HEK293T (cell line): Measurements from ENCODE around the gene CSRP1.

Experiments
- CTCF ChIA-PET: fragments of 350-600 bp; formaldehyde crosslinking; extraction: SDS; loops from one replicate; lab custom pipeline; 2021; ENCODE audit warnings: antibody characterized with exemption, inconsistent platforms; lab: Yijun Ruan, JAX
- POLR2A ChIA-PET: fragments of 350-600 bp; formaldehyde crosslinking; extraction: SDS; loops from one replicate; lab custom pipeline; 2020; ENCODE audit warnings: antibody characterized with exemption, inconsistent platforms; lab: Yijun Ruan, JAX
- DNase-seq: peaks from one replicate; pipeline ENCODE4 v3.0.0; 2012; ENCODE audit warnings: mixed read lengths; ENCODE audit errors: extremely low spot score
- ARNT ChIP-seq: fragments of 450-650 bp; IDR thresholded peaks from 2 replicates; pipeline ENCODE4 v1.6.1; 2017; ENCODE audit warnings: mild to moderate bottlenecking
- BHLHE40 ChIP-seq: fragments of 450-650 bp; IDR thresholded peaks from 2 replicates; pipeline ENCODE4 v1.6.1; 2016; ENCODE audit warnings: mild to moderate bottlenecking, moderate library complexity, borderline replicate concordance
- CTBP1 ChIP-seq: fragments of 450-650 bp; IDR thresholded peaks from 2 replicates; pipeline ENCODE4 v1.6.1; 2016; ENCODE audit warnings: borderline replicate concordance
- ELF4 ChIP-seq: fragments of 450-650 bp; IDR thresholded peaks from 2 replicates; pipeline ENCODE4 v1.6.1; 2017; ENCODE audit warnings: antibody characterized with exemption
- FOXA1 ChIP-seq: fragments of 450-650 bp; IDR thresholded peaks from 2 replicates; pipeline ENCODE4 v1.6.1; 2016; ENCODE audit warnings: mild to moderate bottlenecking
- FOXK2 ChIP-seq: fragments of 450-650 bp; IDR thresholded peaks from 2 replicates; pipeline ENCODE4 v1.6.1; 2016; ENCODE audit warnings: mild to moderate bottlenecking
- FOXM1 ChIP-seq: fragments of 450-650 bp; IDR thresholded peaks from 2 replicates; pipeline ENCODE4 v1.6.1; 2017; ENCODE audit warnings: mild to moderate bottlenecking, borderline replicate concordance
- HDGF ChIP-seq: fragments of 450-650 bp; IDR thresholded peaks from 2 replicates; pipeline ENCODE4 v1.6.1; 2017; ENCODE audit warnings: antibody characterized with exemption, borderline replicate concordance
- L3MBTL2 ChIP-seq: fragments of 450-650 bp; conservative IDR thresholded peaks from 2 replicates; pipeline ENCODE4 v1.6.1; 2016; ENCODE audit warnings: mild to moderate bottlenecking
- LEF1 ChIP-seq: fragments of 450-650 bp; IDR thresholded peaks from 2 replicates; pipeline ENCODE4 v1.6.1; 2017; ENCODE audit warnings: mild to moderate bottlenecking, borderline replicate concordance
- NFRKB ChIP-seq: fragments of 450-650 bp; IDR thresholded peaks from 2 replicates; pipeline ENCODE4 v1.6.1; 2016; ENCODE audit warnings: mild to moderate bottlenecking, moderate library complexity
- PKNOX1 ChIP-seq: fragments of 450-650 bp; IDR thresholded peaks from 2 replicates; pipeline ENCODE4 v1.6.1; 2016
- SP1 ChIP-seq: fragments of 450-650 bp; IDR thresholded peaks from 2 replicates; pipeline ENCODE4 v1.6.1; 2017
- SUZ12 ChIP-seq: fragments of 450-650 bp; IDR thresholded peaks from 2 replicates; pipeline ENCODE4 v1.6.1; 2016; ENCODE audit warnings: mild to moderate bottlenecking
- TARDBP ChIP-seq: fragments of 450-650 bp; IDR thresholded peaks from 2 replicates; pipeline ENCODE4 v1.6.1; 2016
- ZNF384 ChIP-seq: fragments of 450-650 bp; IDR thresholded peaks from 2 replicates; pipeline ENCODE4 v1.6.1; 2016

The CSRP1 gene

GRCh38 chr1:201505503-201505890, 1.4 kb downstream of the CSRP1 start:
- TF ChIP-seq NFRKB = no peak
- no peak for TF ChIP-seq ZNF384
- TF ChIP-seq PKNOX1 = no peak
- TF ChIP-seq ELF4 = no peak
- TF ChIP-seq TARDBP = no peak
- no peak for TF ChIP-seq CTBP1
- TF ChIP-seq L3MBTL2 = no peak
- no peak for TF ChIP-seq SP1
- no peak for TF ChIP-seq ARNT
- no peak for TF ChIP-seq SUZ12
- POLR2A ChIA-PET = no interaction called here
- CTCF ChIA-PET = interaction anchor here (1.3 to 1.5 kb wide), 2 partner anchors 25 to 69 kb away, joined by 3 to 5 read pairs; no protein-coding TSS in a partner anchor
- DNase-seq = no peak

- TF ChIP-seq SP1 (no peak), FOXM1 (no peak), ELF4 (no peak), ARNT (no peak), PKNOX1 (no peak), BHLHE40 (no peak), ZNF384 (no peak), L3MBTL2 (no peak), FOXA1 (no peak), FOXK2 (no peak), TARDBP (no peak), SUZ12 (no peak), LEF1 (no peak)
- POLR2A ChIA-PET = interaction anchor here (2.5 kb wide), 1 partner anchor 8 kb away, joined by 11 read pairs; no protein-coding TSS in a partner anchor
- CTCF ChIA-PET = interaction anchor here (0.5 to 5.0 kb wide), 4 partner anchors 8 to 355 kb away, joined by 3 to 58 read pairs (median 18); no protein-coding TSS in a partner anchor
- no peak for DNase-seq
Observed at GRCh38 chr1:201504799-201505502, 2.0 kb downstream of the CSRP1 start.

- POLR2A ChIA-PET = interaction anchor here (1.0 to 2.5 kb wide), 2 partner anchors 9 to 18 kb away, joined by 3 to 11 read pairs; no protein-coding TSS in a partner anchor
- CTCF ChIA-PET = interaction anchor here (0.5 to 5.0 kb wide), 4 partner anchors 9 to 356 kb away, joined by 3 to 58 read pairs (median 17); no protein-coding TSS in a partner anchor
- no peak for TF ChIP-seq CTBP1
- no peak for TF ChIP-seq BHLHE40
- no peak for TF ChIP-seq FOXM1
- no peak for TF ChIP-seq FOXA1
- TF ChIP-seq TARDBP = no peak
- TF ChIP-seq L3MBTL2 = no peak
- TF ChIP-seq LEF1 = no peak
- TF ChIP-seq ELF4 = no peak
- TF ChIP-seq HDGF = no peak
- DNase-seq = no peak
Observed at GRCh38 chr1:201504179-201504631, 2.7 kb downstream of the CSRP1 start.

GRCh38 chr1:201503397-201504176, 3.3 kb downstream of the CSRP1 start:
- no peak for TF ChIP-seq LEF1
- no peak for TF ChIP-seq NFRKB
- TF ChIP-seq CTBP1 = no peak
- TF ChIP-seq FOXM1 = no peak
- no peak for TF ChIP-seq SUZ12
- TF ChIP-seq BHLHE40 = no peak
- TF ChIP-seq ELF4 = no peak
- TF ChIP-seq L3MBTL2 = no peak
- TF ChIP-seq PKNOX1 = no peak
- TF ChIP-seq TARDBP = no peak
- TF ChIP-seq SP1 = no peak
- no peak for TF ChIP-seq HDGF
- no peak for TF ChIP-seq FOXA1
- TF ChIP-seq FOXK2 = no peak
- no peak for TF ChIP-seq ARNT
- no peak for TF ChIP-seq ZNF384
- POLR2A ChIA-PET = interaction anchor here (1.0 to 2.5 kb wide), 3 partner anchors 9 to 18 kb away, joined by 3 to 11 read pairs (median 3); no protein-coding TSS in a partner anchor
- CTCF ChIA-PET = interaction anchor here (1.3 to 5.0 kb wide), 3 partner anchors 9 to 56 kb away, joined by 4 to 58 read pairs (median 30); no protein-coding TSS in a partner anchor
- DNase-seq = no peak

GRCh38 chr1:201502511-201502857, 4.4 kb downstream of the CSRP1 start:
- ChIA-PET POLR2A (interaction anchor here (0.9 to 1.0 kb wide), 2 partner anchors 9 to 18 kb away, joined by 3 read pairs; no protein-coding TSS in a partner anchor), CTCF (interaction anchor here (0.7 to 5.0 kb wide), 4 partner anchors 11 to 498 kb away, joined by 3 to 58 read pairs (median 17); no protein-coding TSS in a partner anchor)
- DNase-seq = no peak
- no peak for TF ChIP-seq NFRKB
- TF ChIP-seq TARDBP = no peak
- no peak for TF ChIP-seq HDGF
- no peak for TF ChIP-seq SP1
- no peak for TF ChIP-seq FOXM1
- TF ChIP-seq PKNOX1 = no peak
- no peak for TF ChIP-seq FOXK2
- TF ChIP-seq ZNF384 = no peak
- TF ChIP-seq SUZ12 = no peak
- no peak for TF ChIP-seq L3MBTL2
- no peak for TF ChIP-seq BHLHE40
- no peak for TF ChIP-seq CTBP1
- TF ChIP-seq ELF4 = no peak
- no peak for TF ChIP-seq LEF1
- TF ChIP-seq FOXA1 = no peak
